Tibial nerve (tissue), 4 donors: ENCODE measurements around the gene MFSD11. TPM values are rescaled to one million over a fixed set of nuclear protein-coding genes. Genes with fewer than 3 reads are reported as not detected.
"Not testable (repeated sequence)": the region's sequence is repeated elsewhere in the genome, so short reads cannot be mapped to it uniquely, and the experiment has no call there.

Source experiments
- DNase-seq, 2 donors: peaks; one replicate each; pipeline ENCODE4 v3.0.0-alpha.2; 2019; ENCODE audit warnings: low spot score in 2 of 2
- H3K27ac ChIP-seq, 4 donors: fragments of 200-600 bp; sonication (generic) in 3 of 4; one replicate each; pipeline ENCODE4 v1.5.1; 2017 to 2019; ENCODE audit warnings: mild to moderate bottlenecking in 1 of 4
- H3K27me3 ChIP-seq, 2 donors: fragments of 200-600 bp; sonication (generic) in 1 of 2; one replicate each; pipeline versions ENCODE4 v1.5.1 to v1.6.0; 2017 to 2019
- H3K36me3 ChIP-seq, 3 donors: fragments of 200-600 bp; sonication (generic); one replicate each; pipeline ENCODE4 v1.5.1; 2018 to 2019
- H3K4me1 ChIP-seq, 4 donors: fragments of 200-600 bp; sonication (generic) in 3 of 4; one replicate each; pipeline ENCODE4 v1.5.1; 2017 to 2019
- H3K4me3 ChIP-seq, 4 donors: fragments of 200-600 bp; sonication (generic) in 3 of 4; one replicate each; pipeline ENCODE4 v1.5.1; 2017 to 2019; ENCODE audit warnings: mild to moderate bottlenecking in 1 of 4, moderate library complexity in 1 of 4
- H3K9me3 ChIP-seq, 4 donors: fragments of 200-600 bp; sonication (generic) in 3 of 4; one replicate each; pipeline ENCODE4 v1.5.1; 2017 to 2019
- EP300 ChIP-seq, 2 donors: sonication (generic); formaldehyde crosslinking; IDR thresholded peaks; one replicate each; pipeline ENCODE4 v1.6.1; 2017; ENCODE audit warnings: antibody characterized with exemption in 2 of 2, mild to moderate bottlenecking in 1 of 2
- POLR2A ChIP-seq, 2 donors: fragments of 450-650 bp; IDR thresholded peaks; one replicate each; pipeline ENCODE4 v1.6.1; 2017; ENCODE audit warnings: antibody characterized with exemption in 2 of 2, mild to moderate bottlenecking in 2 of 2, moderate library complexity in 2 of 2
- WGBS, 2 donors: methylation state at CpG; one replicate each; pipeline ENCODE4 v1.1.5; 2018; 5-methylcytosine and 5-hydroxymethylcytosine counted together
- total RNA-seq, 4 donors: library from RNA; depleted of rRNA; stranded (reverse); fragments of >200 nt; gene quantifications; one replicate each; pipeline ENCODE4 v1.1.0, GENCODE V29; 2016
- TF ChIP-seq, protein P1 (sequence below), 5 experiments: fragments of 200-600 bp in 3 of 5; fragments of 450-650 bp in 2 of 5; sonication (generic) in 3 of 5; IDR thresholded peaks; one replicate each; pipeline ENCODE4 v1.5.1; 2016 to 2019; ENCODE audit warnings: antibody characterized with exemption in 5 of 5, mild to moderate bottlenecking in 3 of 5, moderate library complexity in 2 of 5

MFSD11 gene
- total RNA-seq, 4 donors from 2014 or later, result 25.8 to 61.0 (median 37.1) TPM

DNA sequence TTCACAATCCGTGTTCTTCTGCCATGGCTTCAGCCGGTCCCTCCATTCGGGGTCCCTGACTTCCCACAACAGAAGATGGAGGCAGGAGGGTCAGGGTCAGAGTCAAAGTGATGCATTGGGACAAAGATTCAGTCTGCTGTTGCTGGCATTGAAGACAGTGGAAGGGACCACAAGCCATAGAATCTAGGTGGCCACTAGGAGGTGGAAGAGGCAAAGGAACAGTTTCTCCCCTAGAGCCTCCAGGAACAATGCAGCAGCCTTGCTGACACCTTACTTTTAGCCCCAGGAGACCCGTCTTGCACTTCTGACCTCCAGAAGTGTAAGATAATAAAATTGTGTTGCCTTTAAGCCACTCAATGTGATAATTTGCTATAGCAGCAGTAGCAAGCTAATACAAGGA is 55.9 kb downstream of the MFSD11 start:
- H3K4me3 ChIP-seq, result no peak overlapping the region
- 77 to 79% methylated on average over 4 of the region's 4 CpGs for WGBS, 2 donors
- no peaks in the 10 kb centered on the region for H3K27me3 ChIP-seq
- peaks cover 0 to 4% (median 0%) of the 10 kb centered on the region in 3 donors for H3K36me3 ChIP-seq
- H3K9me3 ChIP-seq, result no peaks in the 10 kb centered on the region
- peaks cover 0 to 17% (median 2%) of the 10 kb centered on the region in 4 donors for H3K4me1 ChIP-seq
- no peak for DNase-seq
- TF ChIP-seq POLR2A (IDR thresholded peaks at IDR 0.05), result no peak
- TF ChIP-seq, protein P1, sequence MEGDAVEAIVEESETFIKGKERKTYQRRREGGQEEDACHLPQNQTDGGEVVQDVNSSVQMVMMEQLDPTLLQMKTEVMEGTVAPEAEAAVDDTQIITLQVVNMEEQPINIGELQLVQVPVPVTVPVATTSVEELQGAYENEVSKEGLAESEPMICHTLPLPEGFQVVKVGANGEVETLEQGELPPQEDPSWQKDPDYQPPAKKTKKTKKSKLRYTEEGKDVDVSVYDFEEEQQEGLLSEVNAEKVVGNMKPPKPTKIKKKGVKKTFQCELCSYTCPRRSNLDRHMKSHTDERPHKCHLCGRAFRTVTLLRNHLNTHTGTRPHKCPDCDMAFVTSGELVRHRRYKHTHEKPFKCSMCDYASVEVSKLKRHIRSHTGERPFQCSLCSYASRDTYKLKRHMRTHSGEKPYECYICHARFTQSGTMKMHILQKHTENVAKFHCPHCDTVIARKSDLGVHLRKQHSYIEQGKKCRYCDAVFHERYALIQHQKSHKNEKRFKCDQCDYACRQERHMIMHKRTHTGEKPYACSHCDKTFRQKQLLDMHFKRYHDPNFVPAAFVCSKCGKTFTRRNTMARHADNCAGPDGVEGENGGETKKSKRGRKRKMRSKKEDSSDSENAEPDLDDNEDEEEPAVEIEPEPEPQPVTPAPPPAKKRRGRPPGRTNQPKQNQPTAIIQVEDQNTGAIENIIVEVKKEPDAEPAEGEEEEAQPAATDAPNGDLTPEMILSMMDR (IDR thresholded peaks at IDR 0.05), result no peak
- no peak overlapping the region for H3K27ac ChIP-seq

DNA sequence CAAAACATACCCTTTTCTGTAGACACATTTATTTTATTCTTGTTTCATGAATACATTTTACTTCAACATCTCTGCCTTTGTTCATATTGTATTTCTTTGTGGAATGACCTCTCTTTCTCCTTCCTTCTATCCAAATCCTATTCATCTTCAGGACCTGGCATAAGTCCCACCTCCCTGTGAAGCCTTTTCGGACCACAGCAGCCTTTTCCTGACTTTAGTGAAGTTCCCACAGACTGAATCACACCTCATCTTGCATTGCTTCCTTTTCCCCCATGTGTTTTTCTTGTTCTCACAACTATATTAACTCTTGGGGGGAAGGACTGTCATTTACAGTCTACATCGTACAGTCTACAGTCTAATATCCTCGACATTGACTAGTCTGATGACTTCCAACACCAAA is 58.2 kb downstream of the MFSD11 start:
- peaks cover 0 to 4% (median 0%) of the 10 kb centered on the region in 3 donors for H3K36me3 ChIP-seq
- TF ChIP-seq EP300 (IDR thresholded peaks at IDR 0.05) (no peak), POLR2A (IDR thresholded peaks at IDR 0.05) (no peak)
- TF ChIP-seq, protein P1 (IDR thresholded peaks at IDR 0.05), result no peak
- 72% methylated on average over 3 of the region's 3 CpGs for WGBS, 2 donors
- no peaks in the 10 kb centered on the region for H3K27me3 ChIP-seq
- no peak overlapping the region for H3K27ac ChIP-seq
- no peaks in the 10 kb centered on the region for H3K9me3 ChIP-seq
- peaks cover 0 to 10% (median 2%) of the 10 kb centered on the region in 4 donors for H3K4me1 ChIP-seq
- no peak for DNase-seq
- H3K4me3 ChIP-seq, result no peak overlapping the region

DNA sequence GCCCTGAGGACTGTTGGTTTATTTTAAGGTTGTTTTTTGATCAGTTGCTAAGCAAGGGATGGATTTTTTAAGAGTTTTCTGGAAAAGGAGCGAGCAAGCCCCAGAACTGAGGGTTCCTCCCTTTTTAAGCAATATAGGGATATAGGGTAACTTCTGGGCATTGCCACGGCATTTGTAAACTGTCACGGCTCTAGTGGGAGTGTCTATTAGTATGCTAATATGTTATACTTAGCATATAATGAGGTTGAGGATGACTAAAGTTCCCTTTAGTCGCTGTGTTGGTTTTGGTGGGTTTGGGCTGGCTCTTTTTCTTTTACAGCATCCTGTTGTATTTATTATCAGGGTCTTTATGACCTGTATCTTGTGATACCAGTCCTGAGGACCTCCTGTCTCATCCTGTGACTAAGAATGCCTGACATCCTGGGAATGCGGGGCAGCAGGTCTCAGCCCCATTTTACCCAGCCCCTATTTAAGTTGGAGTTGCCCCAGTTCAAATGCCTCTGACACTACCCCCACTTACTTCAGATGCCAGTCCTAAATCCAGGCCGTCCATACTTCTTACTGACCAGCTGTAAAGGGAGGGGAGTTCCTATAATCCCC is 59.4 kb downstream of the MFSD11 start:
- WGBS, 2 donors, result 63 to 65% methylated on average over 6 of the region's 6 CpGs
- Histone ChIP-seq H3K9me3 (no peaks in the 10 kb centered on the region), H3K36me3 (peaks cover 0 to 4% (median 0%) of the 10 kb centered on the region in 3 donors), H3K27ac (no peak overlapping the region), H3K27me3 (no peaks in the 10 kb centered on the region), H3K4me1 (no peaks in the 10 kb centered on the region), H3K4me3 (no peak overlapping the region)
- DNase-seq, result no peak
- no peak for TF ChIP-seq EP300 (IDR thresholded peaks at IDR 0.05)
- TF ChIP-seq, protein P1 (IDR thresholded peaks at IDR 0.05), result no peak
- TF ChIP-seq POLR2A (IDR thresholded peaks at IDR 0.05), result no peak

DNA sequence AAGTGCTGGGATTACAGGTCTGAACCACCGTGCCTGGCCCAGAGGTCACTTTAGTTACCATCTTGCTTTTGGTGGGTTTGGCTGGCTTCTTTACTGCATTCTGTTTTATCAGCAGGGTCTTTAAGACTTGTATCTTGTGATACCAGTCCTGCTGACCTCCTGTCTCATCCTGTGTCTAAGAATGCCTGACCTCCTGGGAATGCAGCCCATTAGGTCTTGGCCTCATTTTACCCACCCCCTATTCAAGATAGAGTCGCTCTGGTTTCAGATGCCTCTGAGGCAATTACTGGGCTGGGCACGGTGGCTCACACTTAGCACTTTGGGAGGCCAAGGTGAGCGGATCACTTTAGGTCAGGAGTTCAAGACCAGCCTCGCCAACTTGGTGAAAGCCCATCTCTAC is 63.8 kb downstream of the MFSD11 start:
- H3K4me3 ChIP-seq, result no peak overlapping the region
- WGBS, 2 donors, result 86 to 91% methylated on average over 5 of the region's 5 CpGs
- no peak for DNase-seq
- no peak overlapping the region for H3K27ac ChIP-seq
- H3K9me3 ChIP-seq, result no peaks in the 10 kb centered on the region
- H3K4me1 ChIP-seq, result no peaks in the 10 kb centered on the region
- TF ChIP-seq, protein P1 (IDR thresholded peaks at IDR 0.05), result no peak
- TF ChIP-seq EP300 (IDR thresholded peaks at IDR 0.05) (no peak), POLR2A (IDR thresholded peaks at IDR 0.05) (no peak)
- peaks cover 0 to 7% (median 0%) of the 10 kb centered on the region in 3 donors for H3K36me3 ChIP-seq
- H3K27me3 ChIP-seq, result no peaks in the 10 kb centered on the region

DNA sequence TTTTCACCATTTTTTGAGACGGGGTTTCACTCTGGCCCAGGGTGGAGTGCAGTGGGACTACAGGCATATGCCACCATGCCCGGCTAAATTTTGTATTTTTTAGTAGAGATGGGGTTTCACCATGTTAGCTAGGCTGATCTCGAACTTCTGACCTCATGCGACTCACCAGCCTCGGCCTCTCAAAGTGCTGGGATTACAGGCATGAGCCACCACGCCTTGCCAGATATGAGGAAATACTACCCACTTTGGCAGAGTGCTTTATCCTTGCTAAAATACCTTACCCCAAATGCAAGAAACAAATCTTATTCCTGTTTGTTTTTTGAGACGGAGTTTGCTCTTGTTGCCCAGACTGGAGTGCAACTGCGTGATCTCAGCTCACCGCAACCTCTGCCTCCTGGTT is 67.4 kb downstream of the MFSD11 start:
- TF ChIP-seq EP300 (IDR thresholded peaks at IDR 0.05), result no peak
- no peak for TF ChIP-seq POLR2A (IDR thresholded peaks at IDR 0.05)
- TF ChIP-seq, protein P1 (IDR thresholded peaks at IDR 0.05), result no peak
- Histone ChIP-seq H3K4me1 (no peaks in the 10 kb centered on the region), H3K27ac (no peak overlapping the region), H3K36me3 (peaks cover 0 to 10% (median 0%) of the 10 kb centered on the region in 3 donors), H3K4me3 (no peak overlapping the region), H3K9me3 (no peaks in the 10 kb centered on the region), H3K27me3 (no peaks in the 10 kb centered on the region)
- no peak for DNase-seq
- 89% methylated on average over 9 of the region's 9 CpGs for WGBS, 2 donors

DNA sequence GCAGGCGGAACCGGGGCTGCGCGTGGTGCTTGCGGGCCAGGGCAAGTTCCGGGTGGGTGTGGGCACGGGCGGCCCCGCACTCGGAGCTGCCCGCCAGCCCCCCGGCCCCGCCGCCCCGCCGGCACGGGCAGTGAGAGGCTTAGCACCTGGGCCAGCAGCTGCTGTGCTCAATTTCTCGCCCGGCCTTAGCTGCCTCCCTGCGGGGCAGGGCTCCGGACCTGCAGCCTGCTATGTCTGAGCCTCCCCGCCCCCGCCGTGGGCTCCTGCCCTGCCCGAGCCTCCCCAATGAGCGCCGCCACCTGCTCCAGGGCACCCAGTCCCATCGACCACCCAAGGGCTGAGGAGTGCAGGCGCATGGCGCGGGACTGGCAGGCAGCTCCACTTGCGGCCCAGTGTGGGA is 68.2 kb downstream of the MFSD11 start:
- 94 to 97% methylated on average over 10 to 19 of the region's 32 CpGs for WGBS, 2 donors
- H3K27ac ChIP-seq, DNase-seq: not testable (repeated sequence)

DNA sequence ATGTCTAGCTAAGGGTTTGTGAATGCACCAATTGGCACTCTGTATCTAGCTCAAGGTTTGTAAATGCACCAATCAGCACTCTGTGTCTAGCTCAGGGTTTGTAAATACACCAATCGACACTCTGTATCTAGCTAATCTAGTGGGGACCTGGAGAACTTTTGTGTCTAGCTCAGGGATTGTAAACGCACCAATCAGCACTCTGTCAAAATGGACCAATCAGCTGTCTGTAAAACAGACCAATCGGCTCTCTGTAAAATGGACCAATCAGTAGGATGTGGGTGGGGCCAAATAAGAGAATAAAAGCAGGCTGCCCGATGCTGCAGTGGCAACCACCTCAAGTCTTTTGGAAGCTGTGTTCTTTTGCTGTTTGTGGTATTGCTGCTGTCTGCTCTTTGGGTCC is 68.8 kb downstream of the MFSD11 start:
- not testable (repeated sequence) for H3K36me3 ChIP-seq, H3K27me3 ChIP-seq, H3K9me3 ChIP-seq, DNase-seq, H3K4me1 ChIP-seq, H3K4me3 ChIP-seq, H3K27ac ChIP-seq
- 93 to 96% methylated on average over 4 of the region's 4 CpGs for WGBS, 2 donors

More for the DNA sequence above, 68.2 kb downstream of the MFSD11 start:
- not testable (repeated sequence) for H3K27me3 ChIP-seq, H3K4me3 ChIP-seq, H3K36me3 ChIP-seq, H3K4me1 ChIP-seq, H3K9me3 ChIP-seq
